Esophagus (tissue), 2 donors: Measurements from ENCODE around the gene DEF6. TPM values are rescaled to one million over a fixed set of nuclear protein-coding genes. Genes with fewer than 3 reads are reported as not detected.

Experiments used
- H3K27ac ChIP-seq, 2 donors: one replicate each; pipeline ENCODE4 v1.5.1; 2013; ENCODE audit warnings: low read depth in 2 of 2, mild to moderate bottlenecking in 2 of 2, inconsistent platforms in 1 of 2, low read length in 1 of 2, moderate library complexity in 1 of 2
- H3K27me3 ChIP-seq, 2 donors: one replicate each; pipeline ENCODE4 v1.6.1; 2013; ENCODE audit warnings: low read length in 2 of 2, control low read depth in 1 of 2, mild to moderate bottlenecking in 1 of 2; ENCODE audit not compliant: insufficient read depth in 2 of 2, control insufficient read depth in 1 of 2
- H3K36me3 ChIP-seq, 2 donors: one replicate each; pipeline ENCODE4 v1.6.1; 2013; ENCODE audit warnings: low read length in 1 of 2; ENCODE audit not compliant: control insufficient read depth in 2 of 2, insufficient read depth in 2 of 2
- H3K4me1 ChIP-seq, 2 donors: one replicate each; pipeline ENCODE4 v1.6.1; 2013; ENCODE audit warnings: low read length in 1 of 2; ENCODE audit not compliant: control insufficient read depth in 2 of 2, insufficient read depth in 2 of 2
- H3K4me3 ChIP-seq, 2 donors: one replicate each; pipeline ENCODE4 v1.5.1; 2013; ENCODE audit warnings: low read length in 2 of 2, mild to moderate bottlenecking in 2 of 2, low read depth in 1 of 2, moderate library complexity in 1 of 2
- H3K9me3 ChIP-seq, 2 donors: one replicate each; pipeline ENCODE4 v1.6.1; 2013; ENCODE audit warnings: mild to moderate bottlenecking in 2 of 2, low read depth in 1 of 2, low read length in 1 of 2, moderate library complexity in 1 of 2; ENCODE audit not compliant: control insufficient read depth in 2 of 2, insufficient read depth in 1 of 2
- WGBS, 2 donors: extraction: QIAGEN DNeasy Blood & Tissue Kit; methylation state at CpG; one replicate each; pipeline ENCODE4 v1.1.7; 2013; 5-methylcytosine and 5-hydroxymethylcytosine counted together
- polyA plus RNA-seq, 2 donors: library from polyadenylated mRNA; stranded (reverse); fragments of 200-250 nt; gene quantifications; one replicate each; pipeline ENCODE4 v1.2.3, GENCODE V29; 2013
- donor health status: healthy with polysubstance abuse.
- donor health status: Bipolar disorder and iron deficiency.

Gene DEF6, protein sequence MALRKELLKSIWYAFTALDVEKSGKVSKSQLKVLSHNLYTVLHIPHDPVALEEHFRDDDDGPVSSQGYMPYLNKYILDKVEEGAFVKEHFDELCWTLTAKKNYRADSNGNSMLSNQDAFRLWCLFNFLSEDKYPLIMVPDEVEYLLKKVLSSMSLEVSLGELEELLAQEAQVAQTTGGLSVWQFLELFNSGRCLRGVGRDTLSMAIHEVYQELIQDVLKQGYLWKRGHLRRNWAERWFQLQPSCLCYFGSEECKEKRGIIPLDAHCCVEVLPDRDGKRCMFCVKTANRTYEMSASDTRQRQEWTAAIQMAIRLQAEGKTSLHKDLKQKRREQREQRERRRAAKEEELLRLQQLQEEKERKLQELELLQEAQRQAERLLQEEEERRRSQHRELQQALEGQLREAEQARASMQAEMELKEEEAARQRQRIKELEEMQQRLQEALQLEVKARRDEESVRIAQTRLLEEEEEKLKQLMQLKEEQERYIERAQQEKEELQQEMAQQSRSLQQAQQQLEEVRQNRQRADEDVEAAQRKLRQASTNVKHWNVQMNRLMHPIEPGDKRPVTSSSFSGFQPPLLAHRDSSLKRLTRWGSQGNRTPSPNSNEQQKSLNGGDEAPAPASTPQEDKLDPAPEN
- 10 to 100 TPM; 25.2 to 38.6 TPM for polyA plus RNA-seq

DNA sequence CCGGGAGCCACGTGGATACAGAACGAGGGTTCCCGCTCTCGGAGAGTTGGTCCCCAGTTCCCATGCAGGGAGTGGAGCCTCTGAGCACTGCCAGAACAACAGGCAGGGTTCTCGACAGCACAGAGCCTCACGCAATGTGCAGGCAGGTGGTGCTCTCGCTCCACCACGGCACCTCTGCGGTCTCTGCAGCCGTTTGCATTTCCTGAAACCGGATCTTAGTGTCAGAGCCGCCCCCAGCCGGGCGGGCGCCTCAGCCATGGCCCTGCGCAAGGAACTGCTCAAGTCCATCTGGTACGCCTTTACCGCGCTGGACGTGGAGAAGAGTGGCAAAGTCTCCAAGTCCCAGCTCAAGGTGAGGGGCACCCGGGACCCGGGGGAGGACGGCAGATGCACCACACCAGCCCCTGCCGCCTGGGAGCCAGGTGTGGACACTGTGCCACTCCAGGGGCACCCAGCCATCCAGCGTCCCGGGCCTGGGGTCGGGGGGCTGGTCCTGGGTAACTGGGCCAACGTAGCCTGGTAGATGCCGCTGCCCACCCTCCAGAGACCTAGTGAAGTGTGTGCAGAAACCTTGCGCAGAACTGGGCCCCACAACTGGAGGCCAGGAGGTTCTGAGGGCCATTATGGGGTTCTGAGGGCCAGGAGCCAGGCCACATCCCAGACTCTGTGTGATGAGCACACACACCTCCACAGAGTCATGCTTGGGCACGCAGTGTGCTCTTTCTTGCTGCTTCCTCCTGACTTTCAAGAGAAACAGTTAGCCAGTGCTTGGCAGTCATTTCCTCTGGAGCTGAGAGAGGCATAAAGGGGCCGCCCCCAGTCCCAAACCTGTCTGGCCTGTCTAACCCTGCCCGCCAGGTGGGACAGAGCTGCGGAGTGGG is at the start of gene DEF6:
DEF6 (plus strand) TSS at position 218 of the 881 bp plus-strand sequence; CDS start at position 257, 39 bp downstream.
- Histone ChIP-seq H3K36me3 (peaks cover 0 to 12% of the 10 kb centered on the region in 2 donors), H3K4me1 (peaks cover 4 to 9% of the 10 kb centered on the region in 2 donors), H3K4me3 (peak within 1 kb of the TSS; percentile 65 to 70), H3K27me3 (no peaks in the 10 kb centered on the region), H3K9me3 (no peaks in the 10 kb centered on the region), H3K27ac (peak within 1 kb of the TSS; percentile 93 to 95)
- WGBS, 2 donors, result 13% methylated on average over 34 to 35 of the region's 35 CpGs

DNA sequence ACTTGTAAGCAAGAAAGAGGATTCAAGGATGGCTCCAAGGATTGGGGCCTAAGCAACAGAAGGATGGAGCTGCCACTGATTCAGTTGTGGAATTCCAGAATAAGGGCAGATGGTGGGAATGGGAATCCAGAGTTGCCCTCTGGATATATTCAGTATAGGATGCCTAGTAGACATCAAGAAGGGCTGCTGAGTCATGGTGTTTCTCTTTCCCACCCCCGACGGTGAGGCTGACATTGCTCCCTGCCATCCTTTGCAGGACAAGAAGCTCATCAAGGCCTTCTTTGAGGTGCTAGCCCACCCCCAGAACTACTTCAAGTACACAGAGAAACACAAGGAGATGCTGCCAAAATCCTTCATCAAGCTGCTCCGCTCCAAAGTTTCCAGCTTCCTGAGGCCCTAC is 49.3 kb upstream of the DEF6 start:
- no peak overlapping the region for H3K27ac ChIP-seq
- 56 to 58% methylated on average over 3 of the region's 3 CpGs for WGBS, 2 donors

DNA sequence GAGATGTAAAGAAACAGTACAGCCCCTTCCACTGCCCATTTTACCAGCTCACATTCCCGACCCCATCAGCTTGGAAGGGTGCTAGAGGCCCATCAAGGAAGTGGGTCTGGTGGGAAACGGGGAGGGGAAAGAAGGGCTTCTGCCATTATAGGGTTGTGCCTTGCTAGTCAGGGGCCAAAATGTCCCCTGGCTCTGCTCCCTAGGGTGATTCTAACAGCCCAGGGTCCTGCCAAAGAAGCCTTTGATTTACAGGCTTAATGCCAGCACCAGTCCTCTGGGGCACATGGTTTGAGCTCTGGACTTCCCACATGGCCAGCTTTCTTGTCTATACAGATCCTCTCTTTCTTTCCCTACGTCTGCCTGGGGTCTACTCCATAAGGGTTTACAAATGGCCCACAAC is 48.7 kb upstream of the DEF6 start:
- Histone ChIP-seq H3K9me3 (no peaks in the 10 kb centered on the region), H3K27me3 (no peaks in the 10 kb centered on the region), H3K4me1 (peaks cover 0 to 3% of the 10 kb centered on the region in 2 donors), H3K4me3 (no peak overlapping the region), H3K36me3 (peaks cover 0 to 4% of the 10 kb centered on the region in 2 donors), H3K27ac (no peak overlapping the region)
- 67 to 74% methylated on average over 3 of the region's 3 CpGs for WGBS, 2 donors

More for the DNA sequence above, 49.3 kb upstream of the DEF6 start:
- Histone ChIP-seq H3K36me3 (peaks cover 0 to 4% of the 10 kb centered on the region in 2 donors), H3K27me3 (no peaks in the 10 kb centered on the region), H3K4me3 (no peak overlapping the region), H3K4me1 (peaks cover 0 to 3% of the 10 kb centered on the region in 2 donors), H3K9me3 (no peaks in the 10 kb centered on the region)

DNA sequence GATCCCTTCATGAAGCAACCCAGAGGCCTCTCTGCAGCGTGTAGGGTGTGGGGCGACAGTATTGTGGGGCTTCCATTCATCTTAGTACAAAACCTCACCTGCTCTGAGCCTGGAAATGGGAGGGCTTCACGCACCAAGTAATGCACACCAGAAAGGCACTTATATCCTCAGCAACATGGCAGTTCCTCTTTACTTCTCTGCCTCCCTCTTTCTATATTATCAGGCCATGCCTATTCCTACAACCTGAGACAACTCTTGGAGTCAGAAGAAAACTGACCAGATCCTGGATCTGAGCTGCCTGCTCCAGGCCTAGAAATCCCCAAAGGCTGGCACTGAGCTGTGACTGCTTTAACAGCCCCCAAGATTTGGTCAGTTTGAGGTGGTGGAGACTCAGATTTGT is 45.7 kb upstream of the DEF6 start:
- Histone ChIP-seq H3K4me1 (peaks cover 0 to 3% of the 10 kb centered on the region in 2 donors), H3K27me3 (no peaks in the 10 kb centered on the region), H3K4me3 (no peak overlapping the region), H3K27ac (no peak overlapping the region), H3K36me3 (no peaks in the 10 kb centered on the region), H3K9me3 (no peaks in the 10 kb centered on the region)
- 97 to 98% methylated on average over 3 of the region's 3 CpGs for WGBS, 2 donors

DNA sequence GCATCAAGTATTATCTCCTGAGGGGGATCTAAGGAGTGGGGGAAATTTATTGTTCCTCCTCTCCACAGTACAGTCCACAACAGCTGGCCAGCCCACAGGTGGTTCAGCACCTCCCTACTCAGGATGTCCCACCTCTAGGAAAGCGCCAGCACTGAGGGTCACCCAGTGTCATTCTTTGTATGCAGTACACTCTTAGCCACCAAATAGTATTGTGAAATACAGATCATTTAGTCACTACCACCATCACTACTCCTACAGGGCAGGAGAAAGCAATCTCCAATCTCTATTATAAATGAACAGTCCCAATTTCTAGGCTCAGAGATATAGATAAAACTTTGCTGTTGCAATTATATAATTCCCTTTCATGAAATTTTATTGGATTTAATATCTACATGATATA is 44.4 kb upstream of the DEF6 start:
- Histone ChIP-seq H3K4me3 (no peak overlapping the region), H3K27ac (no peak overlapping the region), H3K36me3 (no peaks in the 10 kb centered on the region), H3K9me3 (no peaks in the 10 kb centered on the region), H3K27me3 (no peaks in the 10 kb centered on the region), H3K4me1 (peaks cover 0 to 3% of the 10 kb centered on the region in 2 donors)
- WGBS, 2 donors, result 92 to 94% methylated on average over 1 of the region's 1 CpG

DNA sequence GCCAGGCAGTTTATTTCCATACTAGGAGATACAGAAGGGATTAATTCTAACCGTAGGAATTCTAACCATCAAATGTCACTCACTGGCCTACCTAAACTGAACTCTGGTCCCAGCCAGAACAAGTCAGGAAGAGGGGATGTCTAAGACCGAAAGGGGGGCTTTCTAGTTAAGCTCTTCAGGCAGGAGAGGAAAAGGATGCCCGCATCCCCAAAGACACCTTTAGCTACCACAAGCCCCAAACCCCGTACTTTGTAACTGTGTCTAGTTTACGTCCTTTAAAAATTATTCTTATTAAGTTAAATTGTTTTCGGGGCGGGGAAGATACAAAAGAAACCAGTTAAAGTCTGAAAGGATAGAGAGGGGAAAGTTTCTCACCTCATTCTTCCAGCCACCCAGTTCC is 39.3 kb upstream of the DEF6 start:
- Histone ChIP-seq H3K4me3 (peak overlapping the region in 1 of 2 donors; percentile 73), H3K9me3 (no peaks in the 10 kb centered on the region), H3K36me3 (no peaks in the 10 kb centered on the region), H3K4me1 (no peaks in the 10 kb centered on the region), H3K27me3 (no peaks in the 10 kb centered on the region), H3K27ac (peak overlapping the region; percentile 39 to 91)
- 34 to 37% methylated on average over 7 of the region's 7 CpGs for WGBS, 2 donors

DNA sequence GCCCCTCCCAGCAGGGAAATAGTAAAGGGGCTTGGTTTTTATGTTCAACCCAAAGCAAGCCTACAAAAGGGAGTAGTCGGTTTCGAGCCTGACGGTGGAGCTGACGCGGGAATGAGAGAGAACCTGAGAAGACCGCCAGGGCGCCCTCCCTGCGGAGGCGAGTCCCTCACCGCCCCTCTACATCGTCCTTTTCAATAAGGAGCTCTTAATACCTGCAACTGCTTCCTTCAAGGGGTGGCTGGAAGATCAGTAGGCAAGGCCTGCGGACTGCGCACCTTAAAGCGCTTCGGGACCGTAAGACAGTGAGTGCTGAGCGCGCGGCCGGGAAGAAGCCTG is 38.8 kb upstream of the DEF6 start:
- H3K4me1 ChIP-seq, result no peaks in the 10 kb centered on the region
- 0 to 1% methylated on average over 20 of the region's 20 CpGs for WGBS, 2 donors
- peak overlapping the region; percentile 73 to 85 for H3K4me3 ChIP-seq
- peak overlapping the region; percentile 87 to 91 for H3K27ac ChIP-seq
- no peaks in the 10 kb centered on the region for H3K27me3 ChIP-seq
- no peaks in the 10 kb centered on the region for H3K36me3 ChIP-seq
- H3K9me3 ChIP-seq, result no peaks in the 10 kb centered on the region

DNA sequence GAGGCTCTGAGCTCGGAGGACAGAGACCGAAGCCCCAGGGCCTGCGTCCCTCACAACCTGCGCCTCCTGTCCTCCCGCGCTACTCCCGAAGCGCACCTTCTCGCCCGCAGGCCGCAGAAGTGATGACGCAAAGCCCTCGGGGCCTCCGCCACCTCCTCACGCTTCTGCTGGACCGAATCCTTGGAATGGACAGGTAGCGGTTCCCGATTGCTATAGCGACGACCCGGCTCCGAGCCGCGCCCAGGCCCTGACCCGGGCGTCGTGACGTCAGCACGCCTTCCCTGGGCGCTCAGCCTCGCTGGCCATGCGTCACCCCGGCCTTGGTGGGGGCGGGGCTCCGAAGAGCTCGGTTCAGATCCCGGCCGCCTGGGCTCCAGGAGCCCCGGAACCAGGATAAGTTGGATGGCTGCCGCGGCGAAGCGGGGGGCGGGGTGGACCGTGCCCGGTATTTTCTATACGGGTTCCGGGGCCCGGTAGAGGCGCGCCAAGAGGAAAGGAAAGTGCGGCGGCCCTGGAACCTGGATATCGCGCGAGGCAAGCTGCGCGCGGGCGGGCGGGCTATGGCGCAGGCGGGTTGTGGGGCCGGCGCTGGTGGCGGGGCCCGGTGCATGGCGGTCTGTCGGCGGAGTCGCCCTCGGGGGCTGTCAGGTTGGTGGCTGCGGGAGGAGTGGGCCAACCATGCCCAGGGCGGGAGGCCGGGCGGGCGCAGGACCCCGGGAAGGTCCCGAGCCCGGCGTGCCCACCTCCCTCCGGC is 38.2 kb upstream of the DEF6 start, which contains the start of gene ZNF76:
ZNF76 (plus strand) TSS at position 542 of the 754 bp plus-strand sequence. CDS start 21,417 bp downstream, outside the sequence.
- Histone ChIP-seq H3K36me3 (no peaks in the 10 kb centered on the region), H3K27ac (peak within 1 kb of the TSS; percentile 91 to 95), H3K4me3 (peak within 1 kb of the TSS; percentile 73 to 85), H3K4me1 (no peaks in the 10 kb centered on the region), H3K9me3 (no peaks in the 10 kb centered on the region), H3K27me3 (no peaks in the 10 kb centered on the region)
- WGBS, 2 donors, result 0 to 1% methylated on average over 65 to 82 of the region's 82 CpGs
